Measurements from ENCODE around the gene TYR.

DNA sequence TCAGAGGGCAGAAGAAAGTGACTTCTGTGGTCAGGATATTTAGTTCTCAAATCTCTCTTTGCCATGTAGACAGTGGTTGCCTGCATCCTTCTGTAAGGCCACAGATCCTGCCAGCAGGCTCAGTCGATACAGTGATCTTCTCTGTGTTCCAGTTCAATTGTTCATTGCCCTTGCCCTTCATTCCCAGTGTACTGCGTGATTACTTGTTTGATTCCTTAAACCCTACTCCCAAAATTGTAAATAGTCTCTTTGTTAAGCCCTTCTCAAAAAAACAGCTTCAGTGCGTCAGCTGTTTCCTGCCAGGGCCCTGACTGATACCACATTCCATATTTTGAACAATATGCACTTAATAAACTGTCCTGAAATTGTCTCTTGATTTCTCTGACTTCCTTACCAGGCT lies 9.3 kb upstream of the TYR start:
- TF ChIP-seq, protein P1, sequence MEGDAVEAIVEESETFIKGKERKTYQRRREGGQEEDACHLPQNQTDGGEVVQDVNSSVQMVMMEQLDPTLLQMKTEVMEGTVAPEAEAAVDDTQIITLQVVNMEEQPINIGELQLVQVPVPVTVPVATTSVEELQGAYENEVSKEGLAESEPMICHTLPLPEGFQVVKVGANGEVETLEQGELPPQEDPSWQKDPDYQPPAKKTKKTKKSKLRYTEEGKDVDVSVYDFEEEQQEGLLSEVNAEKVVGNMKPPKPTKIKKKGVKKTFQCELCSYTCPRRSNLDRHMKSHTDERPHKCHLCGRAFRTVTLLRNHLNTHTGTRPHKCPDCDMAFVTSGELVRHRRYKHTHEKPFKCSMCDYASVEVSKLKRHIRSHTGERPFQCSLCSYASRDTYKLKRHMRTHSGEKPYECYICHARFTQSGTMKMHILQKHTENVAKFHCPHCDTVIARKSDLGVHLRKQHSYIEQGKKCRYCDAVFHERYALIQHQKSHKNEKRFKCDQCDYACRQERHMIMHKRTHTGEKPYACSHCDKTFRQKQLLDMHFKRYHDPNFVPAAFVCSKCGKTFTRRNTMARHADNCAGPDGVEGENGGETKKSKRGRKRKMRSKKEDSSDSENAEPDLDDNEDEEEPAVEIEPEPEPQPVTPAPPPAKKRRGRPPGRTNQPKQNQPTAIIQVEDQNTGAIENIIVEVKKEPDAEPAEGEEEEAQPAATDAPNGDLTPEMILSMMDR (conservative IDR thresholded peaks at IDR 0.05), result no peak
- no peak for TF ChIP-seq ZFX (IDR thresholded peaks at IDR 0.05)

Data from C4-2B (cell line).